K562 (cell line): ENCODE results near the gene VSX2.

ENCODE experiments used
- BHLHE40 ChIP-seq: IDR thresholded peaks from 2 replicates; pipeline ENCODE4 v1.6.1; 2011; ENCODE audit warnings: low read length, improper control_type of control experiment
- EHMT2 ChIP-seq: fragments of 450-650 bp; IDR thresholded peaks from 2 replicates; pipeline ENCODE4 v1.6.1; 2018; ENCODE audit warnings: antibody characterized with exemption
- EZH2 ChIP-seq: IDR thresholded peaks from 2 replicates; pipeline ENCODE4 v1.6.1; 2012; ENCODE audit warnings: low read depth, mild to moderate bottlenecking, inconsistent platforms, low read length, borderline replicate concordance
- FOXJ2 ChIP-seq: fragments of 200-800 bp; sonication (Bioruptor generic); IDR thresholded peaks from 2 replicates; pipeline ENCODE4 v1.6.1; 2016; ENCODE audit warnings: missing genetic modification characterization, missing compliant biosample characterization
- HDAC2 ChIP-seq: fragments of 450-650 bp; IDR thresholded peaks from 2 replicates; pipeline ENCODE4 v1.6.1; 2016; ENCODE audit warnings: mild to moderate bottlenecking
- IRF2 ChIP-seq: sonication (generic); formaldehyde crosslinking; IDR thresholded peaks from 2 replicates; pipeline ENCODE4 v1.8.1; 2022; ENCODE audit warnings: mild to moderate bottlenecking, missing genetic modification reagents
- RCOR1 ChIP-seq, 2 experiments: IDR thresholded peaks; 2 replicates each; pipeline ENCODE4 v1.6.1; 2012; ENCODE audit warnings: low read depth in 2 of 2, low read length in 2 of 2, borderline replicate concordance in 1 of 2, improper control_type of control experiment in 1 of 2
- SRF ChIP-seq, 2 experiments: fragments of 250-450, 450-650 bp in 1 of 2; sonication (Bioruptor Pico) in 1 of 2; sonication (generic) in 1 of 2; formaldehyde crosslinking; IDR thresholded peaks; 2 replicates each; pipeline versions ENCODE4 v1.5.0 to v1.5.1; 2020 to 2022; ENCODE audit warnings: mild to moderate bottlenecking in 1 of 2, missing genetic modification reagents in 1 of 2
- ZBTB17 ChIP-seq: fragments of 450-650 bp; formaldehyde crosslinking; IDR thresholded peaks from 2 replicates; pipeline ENCODE4 v1.4.0; 2020; ENCODE audit warnings: mild to moderate bottlenecking
- TF ChIP-seq, protein P1 (sequence below): fragments of 450-650 bp; IDR thresholded peaks from one replicate; pipeline ENCODE4 v1.6.1; 2018; ENCODE audit warnings: mild to moderate bottlenecking, moderate library complexity; ENCODE audit not compliant: partially characterized antibody
- TF ChIP-seq, protein P2 (sequence below), 3 experiments: IDR thresholded peaks in 2 of 3; conservative IDR thresholded peaks in 1 of 3; 2 replicates each; pipeline ENCODE4 v1.5.1; 2011 to 2012; ENCODE audit warnings: low read length in 3 of 3, mild to moderate bottlenecking in 3 of 3, control low read depth in 2 of 3, improper control_type of control experiment in 1 of 3, inconsistent platforms in 1 of 3, low read depth in 1 of 3, mixed read lengths in 1 of 3, moderate library complexity in 1 of 3; ENCODE audit not compliant: insufficient read depth in 2 of 3

DNA sequence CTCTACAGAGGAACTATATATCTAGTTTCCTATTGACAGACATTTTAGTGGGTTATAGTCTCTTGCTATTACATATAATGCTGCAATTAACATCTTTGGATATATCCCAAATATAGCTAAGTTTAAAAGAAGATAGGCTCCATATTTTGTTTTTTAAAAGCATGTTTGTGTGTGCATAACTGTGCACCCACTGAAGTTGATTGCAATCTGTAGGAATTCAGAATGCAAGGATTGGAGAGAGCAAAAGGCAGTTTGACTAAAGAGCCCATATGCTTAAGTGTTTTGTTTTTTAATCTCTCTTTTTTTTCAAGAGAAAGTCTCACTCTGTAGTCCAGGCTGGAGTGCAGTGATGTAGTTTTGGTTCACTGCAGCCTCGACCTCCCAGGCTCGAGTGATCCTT is 72.9 kb downstream of the VSX2 start:
- no peak for TF ChIP-seq SRF (CRISPR knock-in tag; IDR thresholded peaks at IDR 0.05)
- no peak for TF ChIP-seq IRF2 (CRISPR knock-in tag)
- TF ChIP-seq ZBTB17 (CRISPR knock-in tag), result no peak
- TF ChIP-seq EHMT2, result no peak
- TF ChIP-seq, protein P1, sequence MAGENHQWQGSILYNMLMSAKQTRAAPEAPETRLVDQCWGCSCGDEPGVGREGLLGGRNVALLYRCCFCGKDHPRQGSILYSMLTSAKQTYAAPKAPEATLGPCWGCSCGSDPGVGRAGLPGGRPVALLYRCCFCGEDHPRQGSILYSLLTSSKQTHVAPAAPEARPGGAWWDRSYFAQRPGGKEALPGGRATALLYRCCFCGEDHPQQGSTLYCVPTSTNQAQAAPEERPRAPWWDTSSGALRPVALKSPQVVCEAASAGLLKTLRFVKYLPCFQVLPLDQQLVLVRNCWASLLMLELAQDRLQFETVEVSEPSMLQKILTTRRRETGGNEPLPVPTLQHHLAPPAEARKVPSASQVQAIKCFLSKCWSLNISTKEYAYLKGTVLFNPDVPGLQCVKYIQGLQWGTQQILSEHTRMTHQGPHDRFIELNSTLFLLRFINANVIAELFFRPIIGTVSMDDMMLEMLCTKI, result no peak
- TF ChIP-seq EZH2, result no peak
- no peak for TF ChIP-seq BHLHE40
- TF ChIP-seq RCOR1 (IDR thresholded peaks at IDR 0.05; ENCODE audit: borderline replicate concordance in 1 of 2, low read depth in 2 of 2, low read length in 2 of 2), result no peak
- TF ChIP-seq FOXJ2 (tag), result no peak
- TF ChIP-seq HDAC2, result no peak
- TF ChIP-seq, protein P2, sequence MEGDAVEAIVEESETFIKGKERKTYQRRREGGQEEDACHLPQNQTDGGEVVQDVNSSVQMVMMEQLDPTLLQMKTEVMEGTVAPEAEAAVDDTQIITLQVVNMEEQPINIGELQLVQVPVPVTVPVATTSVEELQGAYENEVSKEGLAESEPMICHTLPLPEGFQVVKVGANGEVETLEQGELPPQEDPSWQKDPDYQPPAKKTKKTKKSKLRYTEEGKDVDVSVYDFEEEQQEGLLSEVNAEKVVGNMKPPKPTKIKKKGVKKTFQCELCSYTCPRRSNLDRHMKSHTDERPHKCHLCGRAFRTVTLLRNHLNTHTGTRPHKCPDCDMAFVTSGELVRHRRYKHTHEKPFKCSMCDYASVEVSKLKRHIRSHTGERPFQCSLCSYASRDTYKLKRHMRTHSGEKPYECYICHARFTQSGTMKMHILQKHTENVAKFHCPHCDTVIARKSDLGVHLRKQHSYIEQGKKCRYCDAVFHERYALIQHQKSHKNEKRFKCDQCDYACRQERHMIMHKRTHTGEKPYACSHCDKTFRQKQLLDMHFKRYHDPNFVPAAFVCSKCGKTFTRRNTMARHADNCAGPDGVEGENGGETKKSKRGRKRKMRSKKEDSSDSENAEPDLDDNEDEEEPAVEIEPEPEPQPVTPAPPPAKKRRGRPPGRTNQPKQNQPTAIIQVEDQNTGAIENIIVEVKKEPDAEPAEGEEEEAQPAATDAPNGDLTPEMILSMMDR (IDR thresholded peaks at IDR 0.05 in 2 of 3, conservative IDR thresholded peaks at IDR 0.05 in 1 of 3; ENCODE audit: insufficient read depth in 2 of 3, low read depth in 1 of 3, low read length in 3 of 3), result no peak
